ENCODE data around the gene MVP. TPM values are rescaled to one million over a fixed set of nuclear protein-coding genes. Genes with fewer than 3 reads are reported as not detected.
A peak's percentile ranks its signal among the peaks of the same experiment; 100 is the strongest.

The MVP gene
- total RNA-seq, 2 experiments from 2014 or later = 6.3 to 6.8 TPM

- Histone ChIP-seq H3K9me3 (ENCODE audit: low read length) (no peaks in the 10 kb centered on the region), H3K36me3 (ENCODE audit: insufficient read depth, low read length) (peaks cover 38% of the 10 kb centered on the region), H2AFZ (ENCODE audit: low read length) (no peak overlapping the region), H3K4me3 (ENCODE audit: low read depth, low read length, poor library complexity, severe bottlenecking) (no peak overlapping the region), H3K9me2 (ENCODE audit: insufficient read depth, low read length) (no peaks in the 10 kb centered on the region), H3K4me2 (ENCODE audit: low read length) (no peak overlapping the region), H3K79me2 (ENCODE audit: insufficient read depth, low read depth, low read length) (peaks cover 27% of the 10 kb centered on the region; the same call in 1 of the 2 replicates), H4K20me1 (ENCODE audit: insufficient read depth, low read length) (peaks cover 18% of the 10 kb centered on the region), H3K4me1 (ENCODE audit: insufficient read depth, low read length, poor library complexity, severe bottlenecking) (peaks cover 57% of the 10 kb centered on the region), H3K27ac (ENCODE audit: low read depth, low read length, poor library complexity, severe bottlenecking) (no peak overlapping the region)
- no peak for DNase-seq (ENCODE audit: low spot score)
- BruUV-seq (replicated peaks) = no TSS peak
- intact Hi-C loops (cut with micrococcal nuclease; ENCODE audit: unreplicated experiment) = no loop called here
- TF ChIP-seq EZH2phosphoT487 (IDR thresholded peaks at IDR 0.05; ENCODE audit: borderline replicate concordance, low read depth, low read length) (no peak), CTCF (conservative IDR thresholded peaks at IDR 0.05; ENCODE audit: low read length) (no peak)
- CTCF ChIA-PET (ENCODE audit: unreplicated experiment) = no interaction called here
- POLR2A ChIA-PET = no interaction called here
These were observed 7.3 kb upstream of the MVP start for GRCh38 chr16:29812754-29813643.

- H3K9me2 ChIP-seq (ENCODE audit: insufficient read depth, low read length) = no peaks in the 10 kb centered on the region
- H3K36me3 ChIP-seq (ENCODE audit: insufficient read depth, low read length) = peaks cover 38% of the 10 kb centered on the region
- H3K4me1 ChIP-seq (ENCODE audit: insufficient read depth, low read length, poor library complexity, severe bottlenecking) = peaks cover 57% of the 10 kb centered on the region
- no peak for DNase-seq (ENCODE audit: low spot score)
- no peak overlapping the region for H3K4me3 ChIP-seq (ENCODE audit: low read depth, low read length, poor library complexity, severe bottlenecking)
- TF ChIP-seq CTCF (conservative IDR thresholded peaks at IDR 0.05; ENCODE audit: low read length) (no peak), EZH2phosphoT487 (IDR thresholded peaks at IDR 0.05; ENCODE audit: borderline replicate concordance, low read depth, low read length) (no peak)
- POLR2A ChIA-PET = no interaction called here
- intact Hi-C loops (cut with micrococcal nuclease; ENCODE audit: unreplicated experiment) = no loop called here
- no TSS peak for BruUV-seq (replicated peaks)
- peaks cover 11% of the 10 kb centered on the region; the same call in 1 of the 2 replicates for H4K20me1 ChIP-seq (ENCODE audit: insufficient read depth, low read length)
- no peak overlapping the region for H2AFZ ChIP-seq (ENCODE audit: low read length)
- CTCF ChIA-PET (ENCODE audit: unreplicated experiment) = no interaction called here
- H3K79me2 ChIP-seq (ENCODE audit: insufficient read depth, low read depth, low read length) = peaks cover 26% of the 10 kb centered on the region; the same call in 1 of the 2 replicates
- peak overlapping the region; percentile 88; the same call in 1 of the 2 replicates for H3K4me2 ChIP-seq (ENCODE audit: low read length)
- no peak overlapping the region for H3K27ac ChIP-seq (ENCODE audit: low read depth, low read length, poor library complexity, severe bottlenecking)
- H3K9me3 ChIP-seq (ENCODE audit: low read length) = no peaks in the 10 kb centered on the region
These were observed 6.4 kb upstream of the MVP start for GRCh38 chr16:29813644-29814562.

Data from OCI-LY7 (cell line).